ENCODE data around the gene PON2. TPM values are rescaled to one million over a fixed set of nuclear protein-coding genes. Genes with fewer than 3 reads are reported as not detected.
"Not testable (repeated sequence)": the region's sequence is repeated elsewhere in the genome, so short reads cannot be mapped to it uniquely, and the experiment has no call there.

Gene PON2
- total and polyA plus RNA-seq, 2 donors (not counting 1 experiment from before 2014, with no cell fraction given): 7.5 to 8.3 TPM

- Histone ChIP-seq H3K79me2 (ENCODE audit: control insufficient read depth, insufficient read depth, low read length) (no peaks in the 10 kb centered on the region), H3K4me2 (replicated peaks; ENCODE audit: low read depth, low read length, poor library complexity, severe bottlenecking) (no peak overlapping the region), H3K9me3 (ENCODE audit: control extremely low read depth in 1 of 3, control insufficient read depth in 2 of 3, insufficient read depth in 1 of 3, low read length in 2 of 3) (no peaks in the 10 kb centered on the region), H3K9ac (ENCODE audit: low read length) (no peak overlapping the region), H4K20me1 (ENCODE audit: control insufficient read depth, insufficient read depth, low read length, poor library complexity, severe bottlenecking) (no peaks in the 10 kb centered on the region), H3K27ac (ENCODE audit: low read length in 2 of 2) (no peak overlapping the region), H3K27me3 (replicated peaks in 1 of 4; ENCODE audit: control extremely low read depth in 1 of 4, control insufficient read depth in 3 of 4, insufficient read depth in 4 of 4, low read length in 3 of 4) (no peaks in the 10 kb centered on the region), H3K36me3 (replicated peaks in 1 of 2; ENCODE audit: control extremely low read depth in 1 of 2, control insufficient read depth in 1 of 2, extremely low read depth in 1 of 2, insufficient read depth in 2 of 2, low read length in 1 of 2) (no peaks in the 10 kb centered on the region), H2AFZ (ENCODE audit: insufficient read depth, low read depth, low read length, poor library complexity, severe bottlenecking) (no peak overlapping the region), H3K4me1 (ENCODE audit: control insufficient read depth in 2 of 2, insufficient read depth in 2 of 2, low read length in 2 of 2) (peaks cover 6% of the 10 kb centered on the region in 2 donors), H3K4me3 (ENCODE audit: control extremely low read depth in 1 of 5, extremely low read depth in 1 of 5, insufficient read depth in 1 of 5, low read depth in 2 of 5, low read length in 4 of 5) (no peak overlapping the region)
- H3K27me3 Mint-ChIP-seq: peaks cover 6% of the 10 kb centered on the region
- POLR2A ChIA-PET: no interaction called here
- WGBS (ENCODE audit: insufficient coverage): no CpG with 5 or more reads among the region's 1 CpG
- TF ChIP-seq EZH2 (IDR thresholded peaks at IDR 0.05; ENCODE audit: borderline replicate concordance, insufficient read depth, low read depth, low read length, poor library complexity, severe bottlenecking) (no peak), CTCF (IDR thresholded peaks at IDR 0.05) (no peak)
- peaks cover 10% of the 10 kb centered on the region for H3K4me1 Mint-ChIP-seq
- H3K9me3 Mint-ChIP-seq (ENCODE audit: insufficient read depth): no peaks in the 10 kb centered on the region
- ATAC-seq (ENCODE audit: low read depth): no peak
- intact Hi-C loops (cut with micrococcal nuclease): no loop called here
- no peak overlapping the region for H3K4me3 Mint-ChIP-seq
- H3K27ac Mint-ChIP-seq: no peak overlapping the region
- CTCF ChIA-PET: interaction anchor here (1.1 to 1.4 kb wide), 2 partner anchors 9 to 12 kb away, joined by 4 to 5 read pairs; no protein-coding TSS in a partner anchor
- no peak for DNase-seq
These were observed 33.2 kb upstream of the PON2 start for GRCh38 chr7:95467912-95468607.

- ATAC-seq (ENCODE audit: low read depth); H3K79me2 ChIP-seq (ENCODE audit: control insufficient read depth, insufficient read depth, low read length); H3K4me1 ChIP-seq (ENCODE audit: control insufficient read depth in 2 of 2, insufficient read depth in 2 of 2, low read length in 2 of 2); H3K4me2 ChIP-seq (replicated peaks; ENCODE audit: low read depth, low read length, poor library complexity, severe bottlenecking); H3K9ac ChIP-seq (ENCODE audit: low read length); DNase-seq; H3K36me3 ChIP-seq (replicated peaks in 1 of 2; ENCODE audit: control extremely low read depth in 1 of 2, control insufficient read depth in 1 of 2, extremely low read depth in 1 of 2, insufficient read depth in 2 of 2, low read length in 1 of 2); intact Hi-C loops (cut with micrococcal nuclease); H4K20me1 ChIP-seq (ENCODE audit: control insufficient read depth, insufficient read depth, low read length, poor library complexity, severe bottlenecking); POLR2A ChIA-PET; H3K9me3 ChIP-seq (ENCODE audit: control extremely low read depth in 1 of 3, control insufficient read depth in 2 of 3, insufficient read depth in 1 of 3, low read length in 2 of 3); H3K9me3 Mint-ChIP-seq (ENCODE audit: insufficient read depth); H3K27ac ChIP-seq (ENCODE audit: low read length in 2 of 2); H3K4me3 ChIP-seq (ENCODE audit: control extremely low read depth in 1 of 5, extremely low read depth in 1 of 5, insufficient read depth in 1 of 5, low read depth in 2 of 5, low read length in 4 of 5); H3K27ac Mint-ChIP-seq; H3K4me3 Mint-ChIP-seq; H3K4me1 Mint-ChIP-seq; H3K27me3 ChIP-seq (replicated peaks in 1 of 4; ENCODE audit: control extremely low read depth in 1 of 4, control insufficient read depth in 3 of 4, insufficient read depth in 4 of 4, low read length in 3 of 4); H2AFZ ChIP-seq (ENCODE audit: insufficient read depth, low read depth, low read length, poor library complexity, severe bottlenecking): not testable (repeated sequence)
- peaks cover 38% of the 10 kb centered on the region for H3K27me3 Mint-ChIP-seq
- CTCF ChIA-PET: interaction anchor here (0.9 kb wide), 1 partner anchor 16 kb away, joined by 3 read pairs; no protein-coding TSS in a partner anchor
- 89% methylated on average over 2 of the region's 2 CpGs for WGBS (ENCODE audit: insufficient coverage)
These were observed 25.8 kb upstream of the PON2 start for GRCh38 chr7:95460653-95461052.
